NCI-H128 (cell line): ENCODE results near the gene RABL2B.

ENCODE experiments used
- DNase-seq: peaks from one replicate; lab custom pipeline; 2025; ENCODE audit not compliant: unreplicated experiment; lab: John Stamatoyannopoulos, UW

The RABL2B gene

GRCh38 chr22:50722716-50723428, 60.6 kb downstream of the RABL2B start:
- DNase-seq: no peak

GRCh38 chr22:50722048-50722701, 61.3 kb downstream of the RABL2B start:
- no peak for DNase-seq

- no peak for DNase-seq
Measured at GRCh38 chr22:50721257-50721844, 62.1 kb downstream of the RABL2B start.

GRCh38 chr22:50720301-50721256, 62.9 kb downstream of the RABL2B start:
- no peak for DNase-seq

GRCh38 chr22:50719814-50720300, 63.6 kb downstream of the RABL2B start:
- no peak for DNase-seq

GRCh38 chr22:50718352-50718709, 65.1 kb downstream of the RABL2B start:
- no peak for DNase-seq

- no peak for DNase-seq
Measured at GRCh38 chr22:50717709-50718351, 65.6 kb downstream of the RABL2B start.
